ENCODE data around the gene PSMD5.

DNA sequence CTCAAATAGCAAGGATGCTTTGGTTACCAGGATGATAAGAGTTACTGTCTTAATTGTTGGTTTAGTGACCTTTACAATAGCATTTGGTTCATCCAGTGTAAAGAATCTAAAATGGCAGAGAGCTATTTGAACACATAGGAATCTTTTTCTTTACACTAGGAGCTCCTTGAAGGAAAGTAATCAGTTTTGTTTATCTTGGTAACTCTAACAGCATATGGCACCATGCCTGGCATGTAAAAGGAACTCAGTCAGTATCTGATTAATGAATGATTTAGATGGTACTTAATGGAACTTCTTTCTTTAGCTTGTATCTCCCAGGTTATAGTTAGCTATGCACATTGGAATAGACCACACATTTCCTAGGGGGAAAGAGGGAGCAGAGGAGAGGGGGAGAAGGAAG lies 9.9 kb downstream of the PSMD5 start:
- TF ChIP-seq, protein P1, sequence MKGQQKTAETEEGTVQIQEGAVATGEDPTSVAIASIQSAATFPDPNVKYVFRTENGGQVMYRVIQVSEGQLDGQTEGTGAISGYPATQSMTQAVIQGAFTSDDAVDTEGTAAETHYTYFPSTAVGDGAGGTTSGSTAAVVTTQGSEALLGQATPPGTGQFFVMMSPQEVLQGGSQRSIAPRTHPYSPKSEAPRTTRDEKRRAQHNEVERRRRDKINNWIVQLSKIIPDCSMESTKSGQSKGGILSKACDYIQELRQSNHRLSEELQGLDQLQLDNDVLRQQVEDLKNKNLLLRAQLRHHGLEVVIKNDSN (IDR thresholded peaks at IDR 0.05; ENCODE audit: borderline replicate concordance, low read depth): no peak
- TF ChIP-seq, protein P2, sequence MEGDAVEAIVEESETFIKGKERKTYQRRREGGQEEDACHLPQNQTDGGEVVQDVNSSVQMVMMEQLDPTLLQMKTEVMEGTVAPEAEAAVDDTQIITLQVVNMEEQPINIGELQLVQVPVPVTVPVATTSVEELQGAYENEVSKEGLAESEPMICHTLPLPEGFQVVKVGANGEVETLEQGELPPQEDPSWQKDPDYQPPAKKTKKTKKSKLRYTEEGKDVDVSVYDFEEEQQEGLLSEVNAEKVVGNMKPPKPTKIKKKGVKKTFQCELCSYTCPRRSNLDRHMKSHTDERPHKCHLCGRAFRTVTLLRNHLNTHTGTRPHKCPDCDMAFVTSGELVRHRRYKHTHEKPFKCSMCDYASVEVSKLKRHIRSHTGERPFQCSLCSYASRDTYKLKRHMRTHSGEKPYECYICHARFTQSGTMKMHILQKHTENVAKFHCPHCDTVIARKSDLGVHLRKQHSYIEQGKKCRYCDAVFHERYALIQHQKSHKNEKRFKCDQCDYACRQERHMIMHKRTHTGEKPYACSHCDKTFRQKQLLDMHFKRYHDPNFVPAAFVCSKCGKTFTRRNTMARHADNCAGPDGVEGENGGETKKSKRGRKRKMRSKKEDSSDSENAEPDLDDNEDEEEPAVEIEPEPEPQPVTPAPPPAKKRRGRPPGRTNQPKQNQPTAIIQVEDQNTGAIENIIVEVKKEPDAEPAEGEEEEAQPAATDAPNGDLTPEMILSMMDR (IDR thresholded peaks at IDR 0.05): no peak
- TF ChIP-seq TEAD4 (IDR thresholded peaks at IDR 0.05; ENCODE audit: borderline replicate concordance, insufficient read depth): no peak
- no peak for TF ChIP-seq POLR2AphosphoS5 (IDR thresholded peaks at IDR 0.05; ENCODE audit: low read depth, low read length)
- no peak for TF ChIP-seq EP300 (IDR thresholded peaks at IDR 0.05; ENCODE audit: borderline replicate concordance in 1 of 2, low read depth in 1 of 2, low read length in 1 of 2)
- TF ChIP-seq NFIC (IDR thresholded peaks at IDR 0.05; ENCODE audit: borderline replicate concordance): no peak
- TF ChIP-seq, protein P3, sequence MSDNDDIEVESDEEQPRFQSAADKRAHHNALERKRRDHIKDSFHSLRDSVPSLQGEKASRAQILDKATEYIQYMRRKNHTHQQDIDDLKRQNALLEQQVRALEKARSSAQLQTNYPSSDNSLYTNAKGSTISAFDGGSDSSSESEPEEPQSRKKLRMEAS (IDR thresholded peaks at IDR 0.05; ENCODE audit: low read depth): no peak
- TF ChIP-seq GABPA (IDR thresholded peaks at IDR 0.05; ENCODE audit: low read depth): no peak
- no peak for TF ChIP-seq ELF1 (IDR thresholded peaks at IDR 0.05)
- TF ChIP-seq, protein P4, sequence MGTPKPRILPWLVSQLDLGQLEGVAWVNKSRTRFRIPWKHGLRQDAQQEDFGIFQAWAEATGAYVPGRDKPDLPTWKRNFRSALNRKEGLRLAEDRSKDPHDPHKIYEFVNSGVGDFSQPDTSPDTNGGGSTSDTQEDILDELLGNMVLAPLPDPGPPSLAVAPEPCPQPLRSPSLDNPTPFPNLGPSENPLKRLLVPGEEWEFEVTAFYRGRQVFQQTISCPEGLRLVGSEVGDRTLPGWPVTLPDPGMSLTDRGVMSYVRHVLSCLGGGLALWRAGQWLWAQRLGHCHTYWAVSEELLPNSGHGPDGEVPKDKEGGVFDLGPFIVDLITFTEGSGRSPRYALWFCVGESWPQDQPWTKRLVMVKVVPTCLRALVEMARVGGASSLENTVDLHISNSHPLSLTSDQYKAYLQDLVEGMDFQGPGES (IDR thresholded peaks at IDR 0.05; ENCODE audit: low read depth, low read length): no peak

Data from SK-N-SH (cell line).